T-helper 1 cell treated with Interleukin-12 subunit alpha and Interleukin-12 subunit beta and Interleukin-4 antibody, amounts not matched to agents 30 μg/mL and 1 μg/mL, for 36 hours (primary cell): ENCODE measurements around the gene RAB40C.

ENCODE experiments used
- H3K27ac Mint-ChIP-seq: one replicate; pipeline ENCODE4 v1.8.0; 2021; ENCODE audit warnings: mild to moderate bottlenecking, mixed read lengths
- H3K27me3 Mint-ChIP-seq: one replicate; pipeline ENCODE4 v1.8.0; 2021; ENCODE audit warnings: low read depth, mixed read lengths
- H3K36me3 Mint-ChIP-seq: one replicate; pipeline ENCODE4 v1.8.0; 2021; ENCODE audit warnings: low read depth, mixed read lengths
- H3K4me1 Mint-ChIP-seq: one replicate; pipeline ENCODE4 v1.8.0; 2021; ENCODE audit warnings: low read depth, mixed read lengths
- H3K4me3 Mint-ChIP-seq: one replicate; pipeline ENCODE4 v1.8.0; 2021; ENCODE audit warnings: mild to moderate bottlenecking, moderate library complexity, mixed read lengths
- H3K9me3 Mint-ChIP-seq: one replicate; pipeline ENCODE4 v1.8.0; 2021; ENCODE audit warnings: mixed read lengths

The RAB40C gene, protein sequence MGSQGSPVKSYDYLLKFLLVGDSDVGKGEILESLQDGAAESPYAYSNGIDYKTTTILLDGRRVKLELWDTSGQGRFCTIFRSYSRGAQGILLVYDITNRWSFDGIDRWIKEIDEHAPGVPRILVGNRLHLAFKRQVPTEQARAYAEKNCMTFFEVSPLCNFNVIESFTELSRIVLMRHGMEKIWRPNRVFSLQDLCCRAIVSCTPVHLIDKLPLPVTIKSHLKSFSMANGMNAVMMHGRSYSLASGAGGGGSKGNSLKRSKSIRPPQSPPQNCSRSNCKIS

DNA sequence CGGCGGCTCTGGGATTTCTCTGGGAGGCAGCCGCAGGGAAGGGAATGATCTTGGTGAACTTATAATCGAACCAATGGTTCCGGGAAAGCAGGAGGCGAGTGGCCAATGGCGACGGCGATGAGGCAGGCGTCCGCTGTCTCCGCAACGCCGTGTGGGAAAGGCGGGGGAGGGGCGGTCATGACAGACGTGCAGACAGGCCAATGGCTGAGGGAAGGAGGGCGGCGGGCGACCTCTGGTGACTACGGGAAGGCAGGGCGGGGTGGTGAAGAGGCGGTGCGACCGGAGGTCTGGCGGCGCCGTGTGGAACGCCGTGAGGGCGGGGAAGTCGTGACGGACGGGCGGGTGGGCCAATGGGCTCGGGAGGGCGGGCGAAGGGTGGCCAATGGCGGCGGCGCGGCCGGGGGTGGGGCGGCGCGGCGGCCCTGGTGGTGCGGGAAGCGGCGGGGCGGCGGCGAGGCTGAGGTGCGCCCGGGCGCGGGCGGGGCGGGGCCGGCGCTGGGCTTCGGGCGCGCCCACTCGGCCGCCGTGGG is at the start of gene RAB40C:
TSS of gene RAB40C (plus strand) at position 409 of the 530 bp plus-strand sequence. CDS start 226 bp downstream, outside the sequence.
- peaks cover 24% of the 10 kb centered on the region for H3K4me1 Mint-ChIP-seq
- no peaks in the 10 kb centered on the region for H3K27me3 Mint-ChIP-seq
- peak within 1 kb of the TSS; percentile 98 for H3K4me3 Mint-ChIP-seq
- no peaks in the 10 kb centered on the region for H3K9me3 Mint-ChIP-seq
- H3K27ac Mint-ChIP-seq = peak within 1 kb of the TSS; percentile 100
- peaks cover 3% of the 10 kb centered on the region for H3K36me3 Mint-ChIP-seq

- Mint-ChIP-seq H3K27me3 (no peaks in the 10 kb centered on the region), H3K4me3 (no peak overlapping the region), H3K27ac (no peak overlapping the region), H3K4me1 (no peaks in the 10 kb centered on the region), H3K36me3 (peaks cover 3% of the 10 kb centered on the region), H3K9me3 (no peaks in the 10 kb centered on the region)
Measured at GRCh38 chr16:540645-541340, 49.1 kb upstream of the RAB40C start.

DNA sequence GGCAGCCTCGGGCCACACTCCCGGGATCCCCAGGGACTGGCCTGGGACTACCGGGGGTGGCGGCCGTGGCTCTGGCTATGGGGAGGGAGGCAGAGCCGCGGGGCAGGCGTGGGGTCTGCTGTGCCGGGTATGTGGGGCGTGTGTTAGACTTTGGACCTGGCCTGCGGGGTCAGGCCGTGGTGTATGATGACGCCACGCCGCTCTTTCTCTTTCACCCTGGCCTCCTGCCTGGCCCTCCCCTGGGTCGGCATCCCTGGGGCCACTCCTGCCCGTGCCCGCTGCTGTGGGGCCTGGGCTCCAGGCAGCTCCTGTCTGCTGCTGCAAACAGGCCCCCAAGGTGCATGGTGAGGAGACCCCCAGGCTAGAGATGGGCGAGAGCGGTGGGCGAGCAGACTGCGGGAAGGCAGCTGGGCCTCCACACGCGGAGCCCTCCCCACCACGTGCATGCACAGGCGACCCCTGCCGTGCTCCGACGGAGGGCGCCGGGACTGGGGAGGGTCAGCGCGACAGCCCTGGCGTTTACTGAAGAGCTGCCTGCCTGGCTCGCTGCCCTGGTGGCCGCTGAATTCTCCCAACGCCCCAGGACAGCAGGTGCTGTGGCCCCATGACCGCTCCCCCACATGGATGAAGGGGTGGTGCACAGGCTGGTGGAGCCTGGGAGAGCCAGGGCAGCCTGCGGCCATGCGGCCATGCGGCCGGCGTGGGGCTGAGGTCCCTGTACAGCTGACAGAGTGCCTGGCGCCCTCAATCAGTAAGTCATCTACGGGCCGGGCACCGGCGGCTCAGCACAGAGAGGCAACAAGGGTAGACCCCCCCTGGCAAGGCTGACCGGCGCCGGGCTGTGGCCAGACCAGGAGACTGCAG is 46.3 kb upstream of the RAB40C start:
- H3K27me3 Mint-ChIP-seq = no peaks in the 10 kb centered on the region
- no peak overlapping the region for H3K27ac Mint-ChIP-seq
- no peak overlapping the region for H3K4me3 Mint-ChIP-seq
- peaks cover 3% of the 10 kb centered on the region for H3K36me3 Mint-ChIP-seq
- H3K9me3 Mint-ChIP-seq = no peaks in the 10 kb centered on the region
- H3K4me1 Mint-ChIP-seq = no peaks in the 10 kb centered on the region

DNA sequence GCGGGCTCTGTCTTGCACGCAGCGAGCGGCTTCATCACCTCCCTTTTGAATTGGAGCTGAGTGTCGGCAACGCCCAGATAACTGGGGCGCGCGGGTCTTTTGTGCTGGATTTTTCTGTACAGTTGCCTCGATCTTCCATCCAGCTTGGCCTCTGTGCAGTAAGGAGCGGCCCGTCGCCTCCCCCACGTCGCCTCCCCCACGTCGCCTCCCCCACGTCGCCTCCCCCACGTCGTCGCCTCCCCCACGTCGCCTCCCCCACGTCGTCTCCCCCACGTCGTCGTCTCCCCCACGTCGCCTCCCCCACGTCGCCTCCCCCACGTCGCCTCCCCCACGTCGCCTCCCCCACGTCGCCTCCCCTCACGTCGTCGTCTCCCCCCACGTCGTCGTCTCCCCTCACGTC is 45.3 kb upstream of the RAB40C start:
- peaks cover 3% of the 10 kb centered on the region for H3K36me3 Mint-ChIP-seq

DNA sequence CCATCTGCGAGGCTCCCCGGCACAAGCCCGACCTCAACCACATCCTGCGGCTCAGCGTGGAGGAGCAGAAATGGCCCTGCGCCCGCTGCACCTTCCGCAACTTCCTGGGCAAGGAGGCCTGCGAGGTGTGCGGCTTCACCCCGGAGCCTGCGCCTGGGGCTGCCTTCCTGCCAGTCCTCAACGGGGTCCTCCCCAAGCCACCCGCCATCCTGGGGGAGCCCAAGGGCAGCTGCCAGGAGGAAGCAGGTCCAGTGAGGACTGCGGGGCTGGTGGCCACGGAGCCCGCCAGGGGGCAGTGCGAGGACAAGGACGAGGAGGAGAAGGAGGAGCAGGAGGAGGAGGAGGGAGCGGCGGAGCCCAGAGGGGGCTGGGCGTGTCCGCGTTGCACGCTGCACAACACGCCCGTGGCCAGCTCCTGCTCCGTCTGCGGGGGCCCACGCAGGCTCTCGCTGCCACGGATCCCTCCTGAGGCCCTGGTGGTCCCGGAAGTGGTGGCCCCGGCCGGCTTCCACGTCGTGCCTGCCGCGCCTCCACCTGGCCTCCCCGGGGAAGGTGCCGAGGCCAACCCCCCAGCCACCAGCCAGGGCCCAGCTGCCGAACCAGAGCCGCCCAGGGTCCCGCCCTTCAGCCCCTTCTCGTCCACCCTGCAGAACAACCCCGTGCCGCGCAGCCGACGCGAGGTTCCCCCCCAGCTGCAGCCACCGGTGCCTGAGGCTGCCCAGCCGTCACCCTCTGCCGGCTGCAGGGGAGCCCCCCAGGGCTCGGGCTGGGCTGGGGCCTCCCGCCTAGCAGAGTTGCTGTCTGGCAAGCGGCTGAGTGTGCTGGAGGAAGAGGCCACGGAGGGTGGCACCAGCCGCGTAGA is 42.7 kb upstream of the RAB40C start:
- no peak overlapping the region for H3K4me3 Mint-ChIP-seq
- H3K27me3 Mint-ChIP-seq = no peaks in the 10 kb centered on the region
- H3K4me1 Mint-ChIP-seq = no peaks in the 10 kb centered on the region
- peaks cover 3% of the 10 kb centered on the region for H3K36me3 Mint-ChIP-seq
- H3K27ac Mint-ChIP-seq = no peak overlapping the region
- H3K9me3 Mint-ChIP-seq = no peaks in the 10 kb centered on the region

More for the DNA sequence above, 45.3 kb upstream of the RAB40C start:
- H3K4me1 Mint-ChIP-seq = no peaks in the 10 kb centered on the region
- no peak overlapping the region for H3K27ac Mint-ChIP-seq
- no peaks in the 10 kb centered on the region for H3K9me3 Mint-ChIP-seq
- H3K27me3 Mint-ChIP-seq = no peaks in the 10 kb centered on the region
- H3K4me3 Mint-ChIP-seq = no peak overlapping the region

DNA sequence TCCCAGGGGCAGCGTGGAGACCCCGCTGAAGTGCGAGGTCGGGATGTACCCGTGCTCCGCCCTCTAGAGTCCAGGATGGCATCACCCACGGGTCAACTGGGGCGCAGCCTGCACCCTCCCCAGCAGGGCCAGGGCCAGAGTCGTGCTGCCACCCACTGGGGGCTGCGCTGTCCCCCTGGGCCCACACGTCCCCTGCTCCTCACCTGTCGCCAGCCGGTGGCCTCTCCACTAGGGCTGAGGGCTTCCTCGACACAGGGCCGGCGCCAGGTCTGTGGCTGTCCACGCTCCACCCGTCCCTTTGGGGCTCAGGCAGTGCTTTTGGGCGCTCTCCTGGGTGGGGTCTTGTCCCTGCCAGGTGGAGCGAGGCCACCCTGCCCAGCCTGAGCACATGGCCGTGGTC is 41.3 kb upstream of the RAB40C start:
- no peaks in the 10 kb centered on the region for H3K36me3 Mint-ChIP-seq
- H3K27ac Mint-ChIP-seq = no peak overlapping the region
- no peaks in the 10 kb centered on the region for H3K4me1 Mint-ChIP-seq
- no peaks in the 10 kb centered on the region for H3K27me3 Mint-ChIP-seq
- H3K4me3 Mint-ChIP-seq = no peak overlapping the region
- H3K9me3 Mint-ChIP-seq = no peaks in the 10 kb centered on the region

DNA sequence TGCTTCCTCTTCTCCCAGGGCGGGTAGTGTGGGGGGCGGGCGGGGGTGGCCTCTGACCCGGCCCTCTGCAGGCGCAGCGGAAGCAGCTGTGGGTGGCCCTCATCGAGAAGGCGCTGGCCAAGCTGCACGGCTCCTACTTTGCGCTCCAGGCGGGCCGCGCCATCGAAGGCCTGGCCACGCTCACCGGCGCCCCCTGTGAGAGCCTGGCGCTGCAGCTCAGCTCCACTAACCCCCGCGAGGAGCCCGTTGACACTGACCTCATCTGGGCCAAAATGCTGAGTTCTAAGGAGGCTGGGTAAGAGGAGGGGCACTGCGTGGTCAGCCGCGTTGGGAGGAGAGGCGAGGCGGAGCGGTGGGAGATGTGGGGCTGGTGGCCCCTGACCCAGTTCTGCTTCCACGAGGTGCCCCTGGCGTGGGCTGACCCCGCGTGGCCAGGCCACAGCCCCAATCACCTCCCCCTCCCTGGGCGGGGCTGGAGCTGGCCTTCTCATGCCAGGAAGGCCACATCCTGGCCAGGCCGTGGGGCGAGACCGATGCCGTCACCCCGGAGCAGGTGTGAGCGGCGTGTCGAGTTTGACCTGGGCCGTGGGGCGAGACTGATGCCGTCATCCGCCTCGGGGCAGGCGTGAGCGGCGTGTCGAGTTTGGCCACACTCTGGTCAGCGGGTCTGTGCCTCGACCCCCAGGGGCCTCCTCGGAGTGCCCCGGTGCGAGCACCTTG is 40.2 kb upstream of the RAB40C start:
- H3K27me3 Mint-ChIP-seq = no peaks in the 10 kb centered on the region
- H3K4me1 Mint-ChIP-seq = no peaks in the 10 kb centered on the region
- no peaks in the 10 kb centered on the region for H3K9me3 Mint-ChIP-seq
- no peak overlapping the region for H3K4me3 Mint-ChIP-seq
- no peak overlapping the region for H3K27ac Mint-ChIP-seq
- no peaks in the 10 kb centered on the region for H3K36me3 Mint-ChIP-seq

- Mint-ChIP-seq H3K27ac (no peak overlapping the region), H3K9me3 (no peaks in the 10 kb centered on the region), H3K27me3 (no peaks in the 10 kb centered on the region), H3K4me1 (no peaks in the 10 kb centered on the region), H3K4me3 (no peak overlapping the region), H3K36me3 (no peaks in the 10 kb centered on the region)
Measured at GRCh38 chr16:551210-551609, 38.7 kb upstream of the RAB40C start.

DNA sequence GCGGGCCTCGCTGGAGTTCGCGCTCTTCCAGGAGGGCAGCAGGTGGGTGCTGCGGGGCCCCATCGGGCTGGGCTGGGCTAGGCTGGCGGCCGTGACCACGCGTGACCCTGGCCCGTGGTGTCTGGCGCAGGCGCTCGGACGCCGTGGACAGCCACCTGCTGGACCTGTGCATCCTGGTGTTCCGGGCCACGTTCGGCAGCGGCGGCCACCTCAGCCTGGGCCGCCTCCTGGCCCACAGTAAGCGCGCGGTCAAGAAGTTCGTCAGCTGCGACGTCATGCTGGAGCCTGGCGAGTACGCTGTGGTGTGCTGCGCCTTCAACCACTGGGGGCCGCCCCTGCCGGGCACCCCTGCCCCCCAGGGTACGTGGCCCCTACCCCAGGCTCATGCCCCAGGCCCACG is 37.7 kb upstream of the RAB40C start:
- Mint-ChIP-seq H3K4me1 (no peaks in the 10 kb centered on the region), H3K4me3 (no peak overlapping the region), H3K36me3 (no peaks in the 10 kb centered on the region), H3K9me3 (no peaks in the 10 kb centered on the region), H3K27me3 (no peaks in the 10 kb centered on the region), H3K27ac (no peak overlapping the region)

DNA sequence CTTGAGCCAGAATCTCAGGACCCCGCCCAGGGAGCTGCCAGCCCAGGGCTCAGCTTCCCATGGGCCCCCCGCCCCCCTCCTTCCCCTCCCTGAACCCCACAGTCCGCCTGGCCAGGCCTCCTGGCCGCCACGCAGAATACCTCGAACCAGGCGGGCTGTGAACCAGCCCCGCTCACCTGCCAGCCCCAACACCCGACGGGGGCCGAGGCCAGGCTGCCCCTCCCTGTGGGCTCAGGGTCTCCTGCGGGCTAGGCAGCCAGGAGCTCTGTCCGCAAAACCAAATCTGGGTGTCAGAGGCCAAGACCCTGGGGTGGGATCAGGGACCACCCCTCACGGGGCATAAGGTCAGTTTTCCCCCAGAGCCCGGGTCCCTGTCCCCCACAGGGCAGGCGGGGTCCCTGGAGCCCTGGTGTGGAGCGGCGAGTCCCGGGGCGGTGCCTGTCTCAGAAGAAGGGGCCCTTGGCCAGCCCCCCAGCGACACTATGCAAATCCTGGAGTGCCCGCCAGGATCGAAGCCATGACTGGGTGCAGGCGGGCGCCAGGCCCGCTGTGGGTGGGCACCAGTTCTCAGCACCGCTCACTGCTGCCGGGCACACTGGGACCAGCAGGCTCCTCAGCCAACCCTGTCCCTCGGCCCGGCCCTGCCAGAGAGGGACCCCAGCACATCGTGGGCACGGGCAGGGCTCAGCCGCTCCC is 36.1 kb upstream of the RAB40C start:
- Mint-ChIP-seq H3K9me3 (no peaks in the 10 kb centered on the region), H3K4me1 (no peaks in the 10 kb centered on the region), H3K36me3 (no peaks in the 10 kb centered on the region), H3K27me3 (peaks cover 4% of the 10 kb centered on the region), H3K27ac (no peak overlapping the region), H3K4me3 (no peak overlapping the region)

DNA sequence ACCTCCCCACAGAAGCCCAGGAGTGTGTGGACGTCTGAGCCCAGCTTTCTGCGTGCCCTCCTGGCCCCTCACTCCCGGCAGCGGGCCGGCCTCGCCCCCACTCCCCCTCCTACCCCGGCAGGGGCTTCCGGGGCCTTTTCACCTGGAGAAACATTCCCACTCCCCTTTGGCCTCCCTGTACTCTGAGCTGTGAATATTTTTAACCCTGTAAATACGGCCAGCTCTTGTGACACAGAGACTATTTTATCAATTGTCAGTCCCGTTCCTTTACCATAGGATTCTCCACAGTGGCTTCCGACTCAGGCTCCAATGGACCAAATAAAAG is 35.6 kb upstream of the RAB40C start:
- no peak overlapping the region for H3K27ac Mint-ChIP-seq
- peaks cover 4% of the 10 kb centered on the region for H3K27me3 Mint-ChIP-seq
- no peak overlapping the region for H3K4me3 Mint-ChIP-seq
- H3K9me3 Mint-ChIP-seq = no peaks in the 10 kb centered on the region
- no peaks in the 10 kb centered on the region for H3K36me3 Mint-ChIP-seq
- H3K4me1 Mint-ChIP-seq = no peaks in the 10 kb centered on the region

GRCh38 chr16:554640-555365 is 35.1 kb upstream of the RAB40C start:
- H3K27me3 Mint-ChIP-seq = peaks cover 4% of the 10 kb centered on the region
- no peaks in the 10 kb centered on the region for H3K36me3 Mint-ChIP-seq
- no peak overlapping the region for H3K4me3 Mint-ChIP-seq
- H3K4me1 Mint-ChIP-seq = no peaks in the 10 kb centered on the region
- no peak overlapping the region for H3K27ac Mint-ChIP-seq
- no peaks in the 10 kb centered on the region for H3K9me3 Mint-ChIP-seq
